Sciatic nerve (tissue), 2 donors: Measurements from ENCODE around the gene CSRP2. TPM values are rescaled to one million over a fixed set of nuclear protein-coding genes. Genes with fewer than 3 reads are reported as not detected.

ENCODE experiments used
- ATAC-seq: fragments of 200-7000 bp; cut with Tn5 transposase; one replicate; pipeline ENCODE4 v1.9.1; 2020; ENCODE audit warnings: mild to moderate bottlenecking, moderate library complexity
- DNase-seq: peaks from one replicate; pipeline ENCODE4 v3.0.0-alpha.2; 2020; ENCODE audit warnings: low spot score
- intact Hi-C: fragments of 100-400 bp; cut with DNase I; formaldehyde crosslinking; loops from one replicate; pipeline ENCODE4 v1.14.2; 2022
- total RNA-seq: library from RNA; stranded (reverse); fragmentation: NEBNext Ultra II Directional; extraction: Animal tissue kit (Norgen Biotek cat#: 25700); gene quantifications from one replicate; pipeline ENCODE4 v1.2.1, GENCODE V29; 2021
- donor health status: DM: no; HTN: no; CAD: no.
- donor health status: DM: no; HTN: no; CAD: no.

Gene CSRP2
- total RNA-seq, 1 donor from 2014 or later = 28.8 TPM

- DNase-seq = no peak
- ATAC-seq = peak; percentile 69
- intact Hi-C loops = no loop called here
Observed at GRCh38 chr12:76866726-76867125, 12.1 kb downstream of the CSRP2 start.

DNA sequence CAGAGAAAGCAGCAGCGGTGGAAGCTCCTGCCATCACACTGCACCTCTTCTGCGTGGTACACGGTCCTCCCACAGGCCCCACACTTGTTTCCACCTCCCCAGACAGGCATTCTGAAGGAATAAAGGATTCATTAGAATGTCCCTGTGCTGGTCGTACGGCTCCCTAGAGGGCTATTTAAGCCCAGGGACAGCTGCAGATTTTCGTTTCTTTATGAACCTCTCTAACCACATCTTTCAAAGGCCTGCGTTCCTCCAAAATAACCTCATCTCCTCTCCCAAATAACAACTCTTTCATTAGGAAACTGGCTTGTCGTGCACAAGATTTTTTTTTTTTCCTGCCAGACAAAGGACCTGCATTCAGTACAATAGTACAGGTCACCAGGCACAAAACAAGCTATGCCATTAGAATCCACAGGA is 12.7 kb downstream of the CSRP2 start:
- no peak for DNase-seq
- ATAC-seq = peak; percentile 66
- intact Hi-C loops = no loop called here

GRCh38 chr12:76864791-76865400 is 13.9 kb downstream of the CSRP2 start:
- intact Hi-C loops = no loop called here
- DNase-seq = no peak
- ATAC-seq = no peak

- DNase-seq = no peak
- ATAC-seq = no peak
- intact Hi-C loops = no loop called here
Observed at GRCh38 chr12:76863837-76864236, 15.0 kb downstream of the CSRP2 start.

DNA sequence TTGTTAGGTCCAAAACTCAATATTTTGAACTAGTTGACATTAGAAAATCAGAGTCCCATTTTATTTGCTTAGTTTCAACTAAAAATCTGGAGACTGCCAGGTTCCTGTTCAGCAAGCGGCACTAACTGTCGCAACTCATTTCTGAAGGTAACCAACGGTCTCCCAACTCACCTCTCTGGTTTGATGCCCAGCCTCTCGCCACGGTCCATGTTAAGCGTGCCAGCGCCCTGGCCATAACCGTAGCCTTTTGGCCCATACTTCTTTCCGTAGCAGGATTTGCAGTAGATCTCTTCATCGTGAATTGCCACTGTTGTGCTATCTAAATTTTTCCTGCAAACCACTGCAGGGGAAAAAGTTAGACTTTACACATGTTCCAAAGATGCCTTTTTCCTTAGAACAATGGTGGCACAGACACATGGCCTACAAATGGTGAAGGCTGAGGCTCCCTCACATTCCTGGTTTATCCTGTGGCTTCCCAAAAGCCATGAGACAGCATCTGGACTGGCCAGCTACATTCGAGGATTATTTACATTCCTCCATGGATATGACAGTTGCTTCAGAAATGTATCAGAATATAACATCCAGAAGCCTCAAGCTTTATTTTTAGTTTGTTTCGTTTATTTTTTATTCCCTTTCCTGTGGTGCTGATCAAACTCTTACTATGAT is 15.7 kb downstream of the CSRP2 start:
- ATAC-seq = no peak
- intact Hi-C loops = no loop called here
- DNase-seq = no peak

GRCh38 chr12:76860256-76860655 is 18.6 kb downstream of the CSRP2 start:
- ATAC-seq = no peak
- intact Hi-C loops = no loop called here
- DNase-seq = no peak

DNA sequence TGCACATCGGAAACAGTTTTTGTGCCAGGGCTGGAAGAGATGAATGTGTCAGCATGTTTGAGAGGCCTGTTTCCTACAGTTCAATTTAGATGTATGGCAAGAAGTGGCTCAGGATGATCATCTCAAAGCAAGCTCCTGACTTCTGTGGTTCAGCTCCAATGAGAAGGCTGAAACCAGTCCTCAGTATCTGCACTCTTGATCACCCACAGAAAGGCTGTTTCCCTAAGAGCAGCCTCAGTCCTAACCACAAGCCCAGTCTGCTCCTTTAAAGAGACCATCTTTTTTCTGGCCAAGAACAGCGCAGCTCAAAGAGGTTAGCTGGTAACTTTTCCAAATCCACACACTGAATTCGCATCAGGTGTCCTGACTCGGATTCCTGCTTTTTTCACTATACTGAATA is 19.2 kb downstream of the CSRP2 start:
- ATAC-seq (no peak), DNase-seq (no peak)
- intact Hi-C loops = no loop called here

DNA sequence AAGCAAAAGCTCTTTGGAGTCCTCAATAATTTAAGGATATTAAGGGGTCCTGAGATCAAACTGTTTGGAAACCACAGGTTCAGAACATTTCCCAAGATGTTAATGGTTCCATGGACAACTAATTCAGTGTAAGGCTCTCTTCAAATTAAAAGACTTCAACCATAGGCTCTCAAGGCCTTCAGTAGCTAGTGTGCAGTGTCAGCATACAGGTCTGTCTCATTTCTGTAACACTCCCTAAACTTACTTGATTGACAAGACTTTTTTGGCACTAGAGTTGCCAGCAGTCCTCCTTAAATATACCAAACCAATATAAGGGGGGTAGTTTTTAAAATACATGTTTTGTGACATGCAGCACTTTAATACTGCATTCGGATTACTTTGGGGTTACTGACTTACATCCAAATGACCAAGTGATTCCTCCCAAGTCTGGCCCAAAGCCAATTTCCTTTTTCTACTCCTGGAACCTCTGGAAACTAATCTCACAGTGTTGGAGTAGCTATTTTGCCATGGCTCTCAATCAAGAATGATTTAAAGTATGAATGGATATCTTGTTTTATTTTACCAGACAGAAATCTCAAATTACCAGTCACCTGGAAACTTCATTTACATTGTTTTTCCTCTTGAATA is 22.7 kb downstream of the CSRP2 start:
- ATAC-seq (no peak), DNase-seq (no peak)

GRCh38 chr12:76855271-76855670 is 23.5 kb downstream of the CSRP2 start:
- DNase-seq = no peak
- ATAC-seq = no peak
- intact Hi-C loops = no loop called here

More for the DNA sequence above, 22.7 kb downstream of the CSRP2 start:
- intact Hi-C loops = no loop called here

DNA sequence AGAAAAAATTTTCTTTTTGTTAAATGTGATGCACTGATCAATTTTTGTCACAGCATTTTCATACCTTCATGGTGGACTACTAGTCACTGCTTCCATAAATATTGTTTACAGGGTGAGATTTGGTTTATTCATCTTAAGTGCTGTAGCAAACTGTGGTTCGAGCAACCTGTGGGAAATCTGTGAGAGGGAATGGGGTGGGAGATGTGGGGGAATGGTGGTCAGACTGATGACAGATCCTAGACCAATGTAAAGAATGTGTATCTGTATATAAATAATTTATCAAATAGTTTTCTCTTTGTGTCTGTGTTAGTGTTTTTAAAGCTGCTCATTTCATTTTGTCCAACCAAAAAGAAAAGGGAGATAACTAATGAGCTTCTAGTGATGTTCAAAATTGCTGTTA is 26.7 kb downstream of the CSRP2 start:
- DNase-seq (no peak), ATAC-seq (no peak)
- intact Hi-C loops = no loop called here

DNA sequence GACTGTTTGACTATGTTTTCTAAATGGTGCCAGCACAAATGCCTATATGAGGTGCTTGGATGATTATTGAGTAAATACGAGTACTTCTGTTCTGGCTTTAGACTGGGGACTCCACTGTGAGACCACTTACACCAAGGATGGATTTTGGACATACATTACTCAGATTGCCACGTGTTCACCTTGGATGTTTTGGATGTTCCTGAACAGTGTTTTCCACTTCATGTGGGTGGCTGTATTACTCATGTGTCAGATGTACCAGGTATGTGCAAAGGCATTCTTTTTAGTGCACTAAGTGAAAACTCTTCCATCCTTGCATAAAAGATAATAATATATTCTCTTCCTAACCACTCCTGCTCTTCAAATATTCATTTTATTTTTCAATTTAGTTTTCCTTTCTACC is 30.7 kb downstream of the CSRP2 start:
- no peak for DNase-seq
- intact Hi-C loops = loop anchor here (5.0 kb wide), 1 partner anchor 1821 kb away; no protein-coding TSS in a partner anchor
- ATAC-seq = no peak

DNA sequence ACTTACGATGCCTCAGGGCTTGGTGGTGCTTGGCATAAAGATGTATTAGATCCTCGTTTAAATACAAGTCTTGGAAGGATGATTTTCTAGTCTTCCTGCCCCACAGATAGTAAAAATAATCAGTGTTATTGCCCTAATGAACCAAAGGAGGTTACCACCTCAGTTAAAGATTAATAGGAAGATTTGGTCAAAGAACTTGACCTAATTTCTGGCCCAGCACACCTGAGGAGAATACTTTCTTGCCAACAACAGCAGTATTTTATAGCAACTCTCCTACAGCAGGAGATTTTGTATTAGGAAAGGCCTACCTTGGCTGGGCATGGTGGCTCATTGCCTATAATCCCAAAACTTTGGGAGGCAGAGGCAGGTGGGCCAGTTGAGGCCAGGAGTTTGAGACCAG is 31.6 kb downstream of the CSRP2 start:
- intact Hi-C loops = loop anchor here (5.0 kb wide), 1 partner anchor 1820 kb away; no protein-coding TSS in a partner anchor

DNA sequence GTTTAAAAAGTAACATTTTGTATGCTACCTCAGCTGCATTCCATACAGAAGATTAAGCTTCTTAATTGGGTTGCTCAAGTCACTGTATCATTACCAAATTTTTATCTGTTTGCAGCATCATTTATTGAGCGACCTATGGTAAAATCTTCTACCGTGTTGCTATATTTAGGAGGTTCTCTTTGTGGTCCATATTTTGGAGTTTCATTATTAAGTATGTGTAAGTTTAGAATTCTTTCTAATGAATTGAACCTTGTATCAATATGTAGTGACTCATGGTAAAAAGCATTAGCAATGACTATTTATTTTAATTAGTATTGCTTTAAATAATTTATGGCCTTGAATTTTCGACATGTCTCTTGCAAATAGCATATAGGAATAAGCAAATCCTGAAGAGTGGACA is 42.2 kb downstream of the CSRP2 start:
- intact Hi-C loops = no loop called here
- ATAC-seq (no peak), DNase-seq (no peak)

More for the DNA sequence above, 31.6 kb downstream of the CSRP2 start:
- ATAC-seq (no peak), DNase-seq (no peak)

- intact Hi-C loops = no loop called here
- ATAC-seq (no peak), DNase-seq (no peak)
Observed at GRCh38 chr12:76830436-76830835, 48.4 kb downstream of the CSRP2 start.

GRCh38 chr12:76820888-76821482 is 57.8 kb downstream of the CSRP2 start:
- intact Hi-C loops = no loop called here
- DNase-seq (no peak), ATAC-seq (no peak)

- intact Hi-C loops = no loop called here
- DNase-seq (no peak), ATAC-seq (no peak)
Observed at GRCh38 chr12:76813972-76814371, 64.8 kb downstream of the CSRP2 start.

- intact Hi-C loops = no loop called here
- DNase-seq (no peak), ATAC-seq (no peak)
Observed at GRCh38 chr12:76813265-76813664, 65.6 kb downstream of the CSRP2 start.

DNA sequence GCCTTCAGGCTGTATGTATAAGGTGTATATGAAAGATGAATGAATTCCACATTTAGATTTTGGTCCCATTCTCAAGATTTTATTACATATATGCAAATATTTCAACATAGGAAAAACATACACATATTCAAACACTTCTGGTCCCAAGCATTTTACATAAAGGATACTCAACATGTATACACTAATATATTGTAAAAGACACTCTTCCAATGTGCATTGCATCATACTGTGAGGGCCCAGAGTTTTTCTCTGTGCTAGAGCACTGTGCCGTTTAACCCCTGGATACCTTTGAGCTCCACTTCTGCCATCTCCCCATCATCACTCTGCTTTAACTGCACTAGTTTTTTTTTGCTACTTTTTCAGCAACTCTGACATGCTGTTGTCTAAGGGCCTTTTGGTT is 66.8 kb downstream of the CSRP2 start:
- ATAC-seq (no peak), DNase-seq (no peak)
- intact Hi-C loops = no loop called here

- DNase-seq = no peak
- peak; percentile 39 for ATAC-seq
- intact Hi-C loops = no loop called here
Observed at GRCh38 chr12:76810671-76811419, 68.0 kb downstream of the CSRP2 start.
